Smooth muscle cell of the brain vasculature (primary cell): Measurements from ENCODE around the gene UBE3C.

Source experiments
- DNase-seq: peaks from one replicate; pipeline ENCODE4 v3.0.0-alpha.2; 2012; ENCODE audit warnings: low read depth, low spot score

UBE3C gene

GRCh38 chr7:157176771-157177170 lies 38.0 kb downstream of the UBE3C start:
- DNase-seq: no peak

- DNase-seq: no peak
Observed at GRCh38 chr7:157177333-157177982, 38.7 kb downstream of the UBE3C start.

GRCh38 chr7:157177983-157178381 lies 39.3 kb downstream of the UBE3C start:
- no peak for DNase-seq

- no peak for DNase-seq
Observed at GRCh38 chr7:157183832-157184231, 45.1 kb downstream of the UBE3C start.

GRCh38 chr7:157188091-157188665 lies 49.5 kb downstream of the UBE3C start:
- DNase-seq: no peak

- no peak for DNase-seq
Observed at GRCh38 chr7:157189405-157189804, 50.7 kb downstream of the UBE3C start.

GRCh38 chr7:157192861-157193260 lies 54.1 kb downstream of the UBE3C start:
- DNase-seq: no peak

GRCh38 chr7:157193274-157193673 lies 54.5 kb downstream of the UBE3C start:
- DNase-seq: no peak

GRCh38 chr7:157194948-157195347 lies 56.2 kb downstream of the UBE3C start:
- DNase-seq: no peak

GRCh38 chr7:157195868-157196267 lies 57.1 kb downstream of the UBE3C start:
- DNase-seq: no peak

- no peak for DNase-seq
Observed at GRCh38 chr7:157204134-157204533, 65.4 kb downstream of the UBE3C start.

- DNase-seq: no peak
Observed at GRCh38 chr7:157205438-157205837, 66.7 kb downstream of the UBE3C start.

- DNase-seq: no peak
Observed at GRCh38 chr7:157208571-157209413, 70.1 kb downstream of the UBE3C start.

GRCh38 chr7:157210682-157211081 lies 72.0 kb downstream of the UBE3C start:
- DNase-seq: no peak

- no peak for DNase-seq
Observed at GRCh38 chr7:157211690-157212089, 73.0 kb downstream of the UBE3C start.

GRCh38 chr7:157219154-157219553 lies 80.4 kb downstream of the UBE3C start:
- DNase-seq: no peak

GRCh38 chr7:157220916-157221569 lies 82.3 kb downstream of the UBE3C start:
- DNase-seq: no peak

- DNase-seq: no peak
Observed at GRCh38 chr7:157222687-157223086, 84.0 kb downstream of the UBE3C start.

- DNase-seq: no peak
Observed at GRCh38 chr7:157224627-157225026, 85.9 kb downstream of the UBE3C start.

- no peak for DNase-seq
Observed at GRCh38 chr7:157228864-157229422, 90.2 kb downstream of the UBE3C start.

- no peak for DNase-seq
Observed at GRCh38 chr7:157233677-157234076, 95.0 kb downstream of the UBE3C start.

- no peak for DNase-seq
Observed at GRCh38 chr7:157234271-157234670, 95.5 kb downstream of the UBE3C start.
